IMR-90 (cell line): ENCODE measurements around the gene NFYB. TPM values are rescaled to one million over a fixed set of nuclear protein-coding genes. Genes with fewer than 3 reads are reported as not detected.

Experiments
- ATAC-seq: fragments of 200-7000 bp; cut with Tn5 transposase; 2 replicates; pipeline ENCODE4 v1.9.1; 2020; ENCODE audit warnings: low read depth, mild to moderate bottlenecking, moderate library complexity
- BruUV-seq: library from RNA; stranded (reverse); fragments of 400-500 nt; replicated peaks from 2 replicates; lab custom pipeline; 2021; lab: Mats Ljungman, UMichigan
- CTCF ChIA-PET: fragments of 300-600 bp; formaldehyde crosslinking; extraction: SDS; loops from one replicate; lab custom pipeline; 2021; ENCODE audit warnings: antibody characterized with exemption; lab: Yijun Ruan, JAX
- POLR2A ChIA-PET: fragments of 300-600 bp; sonication (Branson Sonifier 250); formaldehyde crosslinking; loops from one replicate; lab custom pipeline; 2022; ENCODE audit warnings: antibody characterized with exemption; ENCODE audit not compliant: unreplicated experiment; lab: Charles Lee
- DNase-seq: peaks from one replicate; pipeline ENCODE4 v3.0.0; 2013
- H2AFZ ChIP-seq: replicated peaks from 2 replicates; pipeline ENCODE3; 2013; ENCODE audit warnings: low read length, mild to moderate bottlenecking; ENCODE audit not compliant: poor library complexity
- H2AK5ac ChIP-seq: 2 replicates; pipeline ENCODE4 v1.6.1; 2013; ENCODE audit warnings: low read depth, low read length, inconsistent platforms
- H2AK9ac ChIP-seq: replicated peaks from 2 replicates; pipeline ENCODE3; 2013; ENCODE audit warnings: mild to moderate bottlenecking, low read depth, low read length, moderate library complexity; ENCODE audit not compliant: poor library complexity
- H2BK120ac ChIP-seq: 2 replicates; pipeline ENCODE4 v1.6.1; 2013; ENCODE audit warnings: low read depth, low read length, inconsistent platforms
- H2BK15ac ChIP-seq: 3 replicates; pipeline ENCODE4 v1.6.1; 2013; ENCODE audit warnings: low read depth, low read length, inconsistent platforms
- H2BK20ac ChIP-seq: 2 replicates; pipeline ENCODE4 v1.6.1; 2013; ENCODE audit warnings: low read depth, mild to moderate bottlenecking, inconsistent platforms, low read length, moderate library complexity
- H2BK5ac ChIP-seq: 2 replicates; pipeline ENCODE4 v1.6.1; 2013; ENCODE audit warnings: mild to moderate bottlenecking, low read depth, low read length, inconsistent platforms; ENCODE audit not compliant: poor library complexity, severe bottlenecking
- H3K14ac ChIP-seq: replicated peaks from 2 replicates; pipeline ENCODE4 v1.6.1; 2013; ENCODE audit warnings: low read depth, low read length, inconsistent platforms
- H3K18ac ChIP-seq: 2 replicates; pipeline ENCODE4 v1.6.1; 2013; ENCODE audit warnings: low read depth, low read length, control low read depth
- H3K23ac ChIP-seq: 2 replicates; pipeline ENCODE4 v1.6.1; 2013; ENCODE audit warnings: low read depth, low read length, inconsistent platforms
- H3K27ac ChIP-seq: 2 replicates; pipeline ENCODE4 v1.5.1; 2013; ENCODE audit warnings: mild to moderate bottlenecking, control low read depth, low read length; ENCODE audit not compliant: insufficient read depth
- H3K27me3 ChIP-seq: 2 replicates; pipeline ENCODE4 v1.6.1; 2013; ENCODE audit warnings: low read length; ENCODE audit not compliant: control insufficient read depth, insufficient read depth
- H3K36me3 ChIP-seq: 2 replicates; pipeline ENCODE4 v1.6.1; 2013; ENCODE audit warnings: low read length, mixed read lengths; ENCODE audit not compliant: control insufficient read depth, insufficient read depth
- H3K4ac ChIP-seq: 2 replicates; pipeline ENCODE4 v1.6.1; 2013; ENCODE audit warnings: low read depth, low read length, inconsistent platforms
- H3K4me1 ChIP-seq: 2 replicates; pipeline ENCODE4 v1.6.1; 2013; ENCODE audit warnings: low read length, mixed read lengths; ENCODE audit not compliant: control insufficient read depth, insufficient read depth
- H3K4me2 ChIP-seq: 2 replicates; pipeline ENCODE4 v1.6.1; 2013; ENCODE audit warnings: low read depth, mild to moderate bottlenecking, control low read depth, low read length, moderate library complexity
- H3K4me3 ChIP-seq: 2 replicates; pipeline ENCODE4 v1.5.1; 2013; ENCODE audit warnings: low read depth, mild to moderate bottlenecking, control low read depth, low read length, moderate library complexity; ENCODE audit not compliant: insufficient read depth
- H3K56ac ChIP-seq: 2 replicates; pipeline ENCODE4 v1.6.1; 2013; ENCODE audit warnings: low read length, inconsistent platforms; ENCODE audit not compliant: insufficient read depth; ENCODE audit errors: extremely low read depth
- H3K79me1 ChIP-seq, 2 experiments: 2 replicates each; pipeline ENCODE4 v1.6.1; 2013; ENCODE audit warnings: low read length in 2 of 2, inconsistent platforms in 1 of 2, low read depth in 1 of 2
- H3K9ac ChIP-seq: 2 replicates; pipeline ENCODE4 v1.6.1; 2013; ENCODE audit warnings: low read depth, low read length, control low read depth
- H3K9me1 ChIP-seq: 2 replicates; pipeline ENCODE4 v1.6.1; 2013; ENCODE audit warnings: low read length, inconsistent platforms; ENCODE audit not compliant: insufficient read depth
- H3K9me3 ChIP-seq: 2 replicates; pipeline ENCODE4 v1.6.1; 2013; ENCODE audit warnings: low read length; ENCODE audit not compliant: control insufficient read depth, insufficient read depth
- H4K20me1 ChIP-seq: 2 replicates; pipeline ENCODE4 v1.6.1; 2013; ENCODE audit warnings: low read length, inconsistent platforms; ENCODE audit not compliant: insufficient read depth
- H4K5ac ChIP-seq: 2 replicates; pipeline ENCODE4 v1.6.1; 2013; ENCODE audit warnings: mild to moderate bottlenecking, low read depth, low read length, control low read depth
- H4K8ac ChIP-seq, 2 experiments: 2 replicates each; pipeline ENCODE4 v1.6.1; 2013; ENCODE audit warnings: low read depth in 2 of 2, low read length in 2 of 2, control low read depth in 1 of 2, inconsistent platforms in 1 of 2
- H4K91ac ChIP-seq: 2 replicates; pipeline ENCODE4 v1.6.1; 2013; ENCODE audit warnings: low read depth, low read length, inconsistent platforms; ENCODE audit not compliant: insufficient read depth
- CEBPB ChIP-seq: IDR thresholded peaks from 2 replicates; pipeline ENCODE4 v1.6.1; 2012; ENCODE audit warnings: low read depth, low read length, improper control_type of control experiment
- CHD1 ChIP-seq: IDR thresholded peaks from 2 replicates; pipeline ENCODE4 v1.6.1; 2012; ENCODE audit warnings: low read depth, low read length, improper control_type of control experiment
- CTCF ChIP-seq: conservative IDR thresholded peaks from 2 replicates; pipeline ENCODE4 v1.5.1; 2012; ENCODE audit warnings: mild to moderate bottlenecking, low read depth, low read length, improper control_type of control experiment
- MAZ ChIP-seq: IDR thresholded peaks from 2 replicates; pipeline ENCODE4 v1.6.1; 2012; ENCODE audit warnings: low read depth, mild to moderate bottlenecking, low read length, improper control_type of control experiment, moderate library complexity, borderline replicate concordance
- POLR2A ChIP-seq: IDR thresholded peaks from 2 replicates; pipeline ENCODE4 v1.6.1; 2012; ENCODE audit warnings: mild to moderate bottlenecking, low read depth, low read length
- RCOR1 ChIP-seq: IDR thresholded peaks from 2 replicates; pipeline ENCODE4 v1.6.1; 2012; ENCODE audit warnings: mild to moderate bottlenecking, low read length, improper control_type of control experiment; ENCODE audit not compliant: insufficient replicate concordance
- WGBS, 2 experiments: methylation state at CpG; one replicate each; pipeline versions ENCODE4 v1.1.5 to v1.1.7; 2013; ENCODE audit warnings: missing lambda C conversion rate in 2 of 2; ENCODE audit not compliant: insufficient read length in 1 of 2; ENCODE audit errors: extremely low coverage in 2 of 2; 5-methylcytosine and 5-hydroxymethylcytosine counted together
- dilution Hi-C: fragments of 300-500 bp; cut with HindIII; formaldehyde crosslinking; loops from one replicate; pipeline ENCODE4 v1.14.3; 2018; ENCODE audit warnings: low sequenced_read_pairs; ENCODE audit not compliant: unreplicated experiment
- in situ Hi-C: fragments of 300-500 bp; cut with MboI; formaldehyde crosslinking; loops from 3 replicates; pipeline ENCODE4 v1.14.3; 2019; ENCODE audit warnings: low sequenced_read_pairs, inconsistent platforms, mixed read lengths
- intact Hi-C: fragments of 100-400 bp; cut with micrococcal nuclease; formaldehyde crosslinking; loops from 2 replicates; pipeline ENCODE4 v1.10.0; 2022
- polyA plus RNA-seq, 3 experiments: library from polyadenylated mRNA; depleted of rRNA; stranded (reverse); fragments of >200 nt; gene quantifications; 2 replicates each; pipeline ENCODE4 v1.2.3, GENCODE V29; 2012; ENCODE audit warnings: low replicate concordance in 1 of 3
- total RNA-seq: library from RNA; depleted of rRNA; stranded (reverse); fragments of >200 nt; gene quantifications from 2 replicates; pipeline ENCODE4 v1.2.3, GENCODE V29; 2012

The NFYB gene
- total and polyA plus RNA-seq, 2 of the 4 experiments (the other 2 are of a cell fraction): 22.2 to 28.4 TPM

- intact Hi-C loops (no loop called here), dilution Hi-C loops (no loop called here), in situ Hi-C loops (no loop called here)
- H3K27ac ChIP-seq: no peak overlapping the region
- no peak overlapping the region for H3K23ac ChIP-seq
- H3K36me3 ChIP-seq: no peaks in the 10 kb centered on the region
- H2AFZ ChIP-seq: peak overlapping the region; percentile 44
- no peak overlapping the region for H4K8ac ChIP-seq
- no peak overlapping the region for H2BK120ac ChIP-seq
- no peak overlapping the region for H2AK5ac ChIP-seq
- H3K9me1 ChIP-seq: no peaks in the 10 kb centered on the region
- H3K14ac ChIP-seq: no peak overlapping the region
- H2BK15ac ChIP-seq: no peak overlapping the region
- no peaks in the 10 kb centered on the region for H3K27me3 ChIP-seq
- no peak overlapping the region for H4K5ac ChIP-seq
- no peaks in the 10 kb centered on the region; the same call in 1 of the 2 replicates for H3K4me1 ChIP-seq
- H3K56ac ChIP-seq: no peak overlapping the region
- no peaks in the 10 kb centered on the region for H4K20me1 ChIP-seq
- no peak overlapping the region for H2BK5ac ChIP-seq
- DNase-seq (peak; percentile 60), ATAC-seq (peak; percentile 56)
- H3K4me3 ChIP-seq: no peak overlapping the region
- H3K18ac ChIP-seq: no peak overlapping the region
- H3K9me3 ChIP-seq: no peaks in the 10 kb centered on the region
- H3K4ac ChIP-seq: no peak overlapping the region
- ChIA-PET CTCF (interaction anchor here (0.9 kb wide), 1 partner anchor 10 kb away, joined by 3 read pairs; no protein-coding TSS in a partner anchor), POLR2A (no interaction called here)
- BruUV-seq: no TSS peak
- no peak overlapping the region for H2BK20ac ChIP-seq
- no peak for TF ChIP-seq CHD1
- TF ChIP-seq CEBPB: no peak
- TF ChIP-seq POLR2A: no peak
- TF ChIP-seq RCOR1: no peak
- no peak for TF ChIP-seq CTCF
- TF ChIP-seq MAZ: no peak
- no peak overlapping the region for H3K9ac ChIP-seq
- no peaks in the 10 kb centered on the region for H3K79me1 ChIP-seq
- no peak overlapping the region for H4K91ac ChIP-seq
- no peak overlapping the region for H2AK9ac ChIP-seq
- no peak overlapping the region for H3K4me2 ChIP-seq
- WGBS, 2 experiments: 68% methylated on average over 4 of the region's 6 CpGs; no CpG with 5 or more reads in 1 of the 2 experiments
These were observed 28.5 kb upstream of the NFYB start for GRCh38 chr12:104166465-104166864.
